ENCODE data around the gene CDKN1B. TPM values are rescaled to one million over a fixed set of nuclear protein-coding genes. Genes with fewer than 3 reads are reported as not detected.

CDKN1B gene
- total and polyA plus RNA-seq, 2 of the 13 experiments (the other 11 are each of a cell fraction or from before 2014, with no cell fraction given) = 20.1 to 37.2 TPM

GRCh38 chr12:12696562-12697383 lies 20.4 kb upstream of the CDKN1B start (continued):
- TF ChIP-seq MED1 (CRISPR knock-in tag; IDR thresholded peaks at IDR 0.05) = peak; percentile 46; the same call in 1 of the 2 replicates
- no peak for TF ChIP-seq BRD4 (CRISPR knock-in tag; IDR thresholded peaks at IDR 0.05)
- TF ChIP-seq THAP8 (CRISPR knock-in tag; IDR thresholded peaks at IDR 0.05; ENCODE audit: borderline replicate concordance) = no peak
- no peak for TF ChIP-seq KAT7 (CRISPR knock-in tag; IDR thresholded peaks at IDR 0.05; ENCODE audit: borderline replicate concordance)
- TF ChIP-seq HCFC1 (IDR thresholded peaks at IDR 0.05; ENCODE audit: low read depth, low read length) = no peak
- peak; percentile 53; the same call in 1 of the 2 replicates for TF ChIP-seq TAF1 (CRISPR knock-in tag; IDR thresholded peaks at IDR 0.05)
- TF ChIP-seq NCOA5 (CRISPR knock-in tag; IDR thresholded peaks at IDR 0.05) = no peak
- TF ChIP-seq HMGXB3 (CRISPR knock-in tag; IDR thresholded peaks at IDR 0.05; ENCODE audit: borderline replicate concordance) = no peak
- peak; percentile 35 to 69; a peak in 1 of 4 replicates for TF ChIP-seq HMGXB4 (CRISPR knock-in tag; IDR thresholded peaks at IDR 0.05; ENCODE audit: borderline replicate concordance in 1 of 2, low read depth in 1 of 2)
- TF ChIP-seq HIC2 (CRISPR knock-in tag; IDR thresholded peaks at IDR 0.05; ENCODE audit: low read depth) = no peak
- 0 out of 2 replicates have a peak, but pooled peaks have one; percentile 33 for TF ChIP-seq ZNF205 (CRISPR knock-in tag; IDR thresholded peaks at IDR 0.05)
- no peak for TF ChIP-seq GLMP (CRISPR knock-in tag; IDR thresholded peaks at IDR 0.05; ENCODE audit: borderline replicate concordance)
- TF ChIP-seq MZF1 (CRISPR knock-in tag; IDR thresholded peaks at IDR 0.05; ENCODE audit: borderline replicate concordance) = no peak
- TF ChIP-seq ZMYM4 (CRISPR knock-in tag; IDR thresholded peaks at IDR 0.05) = 0 out of 2 replicates have a peak, but pooled peaks have one; percentile 10
- no peak for TF ChIP-seq ZBTB39 (CRISPR knock-in tag; IDR thresholded peaks at IDR 0.05)
- TF ChIP-seq ATM (IDR thresholded peaks at IDR 0.05; ENCODE audit: borderline replicate concordance) = no peak
